HL-60 (cell line): ENCODE measurements around the gene HIPK2.

Source experiments
- DNase-seq, 2 experiments: peaks; one replicate each; pipeline ENCODE4 v3.0.0-alpha.2; 2010 to 2020; ENCODE audit warnings: low read depth in 1 of 2, low spot score in 1 of 2
- H3K27ac ChIP-seq: fragments of 250-450 bp; sonication (Bioruptor Pico); replicated peaks from 2 replicates; pipeline ENCODE4 v1.5.1; 2020; ENCODE audit warnings: mild to moderate bottlenecking, moderate library complexity
- H3K27me3 ChIP-seq: fragments of 250-450 bp; sonication (Bioruptor Pico); 2 replicates; pipeline ENCODE4 v1.5.1; 2021; ENCODE audit warnings: mild to moderate bottlenecking, moderate library complexity; ENCODE audit not compliant: insufficient read depth, poor library complexity, severe bottlenecking
- H3K4me3 ChIP-seq: replicated peaks from 2 replicates; pipeline ENCODE4 v1.5.1; 2011; ENCODE audit warnings: mild to moderate bottlenecking, control low read depth, low read length; ENCODE audit not compliant: insufficient read depth
- CTCF ChIP-seq: IDR thresholded peaks from one replicate; pipeline ENCODE4 v1.5.1; 2011; ENCODE audit warnings: low read length, control low read depth, inconsistent platforms; ENCODE audit not compliant: insufficient read depth
- GABPA ChIP-seq: IDR thresholded peaks from 2 replicates; pipeline ENCODE4 v1.6.1; 2012; ENCODE audit warnings: low read depth
- POLR2AphosphoS5 ChIP-seq: IDR thresholded peaks from 2 replicates; pipeline ENCODE4 v1.6.1; 2012; ENCODE audit warnings: low read depth
- SPI1 ChIP-seq: IDR thresholded peaks from 2 replicates; pipeline ENCODE4 v1.6.1; 2012; ENCODE audit warnings: low read depth, mild to moderate bottlenecking, borderline replicate concordance
- TF ChIP-seq, protein P1 (sequence below): IDR thresholded peaks from 2 replicates; pipeline ENCODE4 v1.6.1; 2012; ENCODE audit warnings: low read depth; ENCODE audit not compliant: insufficient replicate concordance

Gene HIPK2

GRCh38 chr7:139666501-139666900 lies 111.3 kb downstream of the HIPK2 start:
- DNase-seq = no peak
- Histone ChIP-seq H3K27ac (no peak overlapping the region), H3K4me3 (no peak overlapping the region), H3K27me3 (no peaks in the 10 kb centered on the region)
- TF ChIP-seq POLR2AphosphoS5 = no peak
- no peak for TF ChIP-seq GABPA
- no peak for TF ChIP-seq SPI1
- TF ChIP-seq, protein P1, sequence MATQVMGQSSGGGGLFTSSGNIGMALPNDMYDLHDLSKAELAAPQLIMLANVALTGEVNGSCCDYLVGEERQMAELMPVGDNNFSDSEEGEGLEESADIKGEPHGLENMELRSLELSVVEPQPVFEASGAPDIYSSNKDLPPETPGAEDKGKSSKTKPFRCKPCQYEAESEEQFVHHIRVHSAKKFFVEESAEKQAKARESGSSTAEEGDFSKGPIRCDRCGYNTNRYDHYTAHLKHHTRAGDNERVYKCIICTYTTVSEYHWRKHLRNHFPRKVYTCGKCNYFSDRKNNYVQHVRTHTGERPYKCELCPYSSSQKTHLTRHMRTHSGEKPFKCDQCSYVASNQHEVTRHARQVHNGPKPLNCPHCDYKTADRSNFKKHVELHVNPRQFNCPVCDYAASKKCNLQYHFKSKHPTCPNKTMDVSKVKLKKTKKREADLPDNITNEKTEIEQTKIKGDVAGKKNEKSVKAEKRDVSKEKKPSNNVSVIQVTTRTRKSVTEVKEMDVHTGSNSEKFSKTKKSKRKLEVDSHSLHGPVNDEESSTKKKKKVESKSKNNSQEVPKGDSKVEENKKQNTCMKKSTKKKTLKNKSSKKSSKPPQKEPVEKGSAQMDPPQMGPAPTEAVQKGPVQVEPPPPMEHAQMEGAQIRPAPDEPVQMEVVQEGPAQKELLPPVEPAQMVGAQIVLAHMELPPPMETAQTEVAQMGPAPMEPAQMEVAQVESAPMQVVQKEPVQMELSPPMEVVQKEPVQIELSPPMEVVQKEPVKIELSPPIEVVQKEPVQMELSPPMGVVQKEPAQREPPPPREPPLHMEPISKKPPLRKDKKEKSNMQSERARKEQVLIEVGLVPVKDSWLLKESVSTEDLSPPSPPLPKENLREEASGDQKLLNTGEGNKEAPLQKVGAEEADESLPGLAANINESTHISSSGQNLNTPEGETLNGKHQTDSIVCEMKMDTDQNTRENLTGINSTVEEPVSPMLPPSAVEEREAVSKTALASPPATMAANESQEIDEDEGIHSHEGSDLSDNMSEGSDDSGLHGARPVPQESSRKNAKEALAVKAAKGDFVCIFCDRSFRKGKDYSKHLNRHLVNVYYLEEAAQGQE = no peak
- TF ChIP-seq CTCF = no peak

GRCh38 chr7:139664434-139664833 lies 113.4 kb downstream of the HIPK2 start:
- no peak for TF ChIP-seq CTCF
- TF ChIP-seq, protein P1 = no peak
- no peak for TF ChIP-seq POLR2AphosphoS5
- TF ChIP-seq GABPA = no peak
- no peak for DNase-seq
- no peaks in the 10 kb centered on the region for H3K27me3 ChIP-seq
- no peak overlapping the region for H3K27ac ChIP-seq
- no peak overlapping the region for H3K4me3 ChIP-seq

- no peak overlapping the region for H3K27ac ChIP-seq
- no peaks in the 10 kb centered on the region for H3K27me3 ChIP-seq
- TF ChIP-seq, protein P1 = peak; percentile 80
- TF ChIP-seq GABPA = no peak
- no peak for TF ChIP-seq POLR2AphosphoS5
- no peak for DNase-seq
- no peak overlapping the region for H3K4me3 ChIP-seq
Observed at GRCh38 chr7:139663608-139664177, 114.1 kb downstream of the HIPK2 start.
